Activated CD4-positive, alpha-beta T cell treated with anti-CD3 and anti-CD28 coated beads, Interleukin-2, amount 10 ng/mL, durations not matched to agents 7 days and 5 days (primary cell): ENCODE data around the gene KRIT1. TPM values are rescaled to one million over a fixed set of nuclear protein-coding genes. Genes with fewer than 3 reads are reported as not detected.
"Not testable (repeated sequence)": the region's sequence is repeated elsewhere in the genome, so short reads cannot be mapped to it uniquely, and the experiment has no call there.

Source experiments
- CTCF ChIA-PET: fragments of 350-600 bp; sonication (Branson Sonifier 250); formaldehyde crosslinking; loops from one replicate; lab custom pipeline; 2021; ENCODE audit warnings: antibody characterized with exemption; lab: Charles Lee
- POLR2A ChIA-PET: fragments of 350-600 bp; sonication (Branson Sonifier 250); formaldehyde crosslinking; loops from one replicate; lab custom pipeline; 2021; ENCODE audit warnings: antibody characterized with exemption; lab: Charles Lee
- DNase-seq: peaks from one replicate; pipeline ENCODE4 v3.0.0-alpha.2; 2020
- H3K27ac Mint-ChIP-seq: one replicate; pipeline ENCODE4 v1.8.0; 2021; ENCODE audit warnings: mild to moderate bottlenecking, moderate library complexity, mixed read lengths
- H3K27me3 Mint-ChIP-seq: one replicate; pipeline ENCODE4 v1.8.0; 2021; ENCODE audit warnings: mixed read lengths
- H3K36me3 Mint-ChIP-seq: one replicate; pipeline ENCODE4 v1.8.0; 2021; ENCODE audit warnings: low read depth, mixed read lengths
- H3K4me1 Mint-ChIP-seq: one replicate; pipeline ENCODE4 v1.8.0; 2021; ENCODE audit warnings: mixed read lengths
- H3K4me3 Mint-ChIP-seq: one replicate; pipeline ENCODE4 v1.8.0; 2021; ENCODE audit warnings: mild to moderate bottlenecking, moderate library complexity, mixed read lengths
- H3K9me3 Mint-ChIP-seq: one replicate; pipeline ENCODE4 v1.8.0; 2021; ENCODE audit warnings: mixed read lengths
- microRNA-seq: library from miRNA; unstranded; fragments of <30 nt; microRNA quantifications from one replicate; pipeline ENCODE4 v1.2.0, GENCODE V29; 2021; ENCODE audit warnings: borderline microRNAs expressed, borderline replicate concordance
- total RNA-seq, 2 experiments: library from RNA; stranded (reverse); gene quantifications; one replicate each; pipeline ENCODE4 v1.2.3, GENCODE V29; 2021

KRIT1 gene
- total RNA-seq, 2 experiments from 2014 or later, result 45.8 to 49.0 TPM

DNA sequence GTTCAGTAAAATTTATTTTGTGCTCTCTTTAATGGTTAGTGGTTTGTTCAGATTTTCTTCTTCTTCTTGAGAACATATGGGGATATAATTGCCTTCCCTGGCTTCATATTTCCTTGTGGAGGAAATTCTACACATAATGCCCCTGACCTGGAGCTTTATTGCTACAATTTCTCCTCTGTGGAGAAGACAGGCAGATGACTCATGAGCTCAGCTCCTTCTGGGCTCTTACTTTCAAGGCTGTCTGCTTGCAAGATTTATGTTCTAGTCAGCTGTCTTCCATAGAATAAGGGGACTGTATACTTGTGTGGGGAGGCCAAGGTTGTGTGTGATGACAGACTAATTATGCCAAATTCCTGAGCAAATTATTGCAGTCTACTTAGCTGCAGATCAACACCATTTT lies 68.4 kb downstream of the KRIT1 start:
- DNase-seq, result no peak
- Mint-ChIP-seq H3K4me3 (no peak overlapping the region), H3K36me3 (no peaks in the 10 kb centered on the region), H3K27me3 (peaks cover 32% of the 10 kb centered on the region), H3K9me3 (no peaks in the 10 kb centered on the region), H3K27ac (no peak overlapping the region), H3K4me1 (peaks cover 12% of the 10 kb centered on the region)
- ChIA-PET CTCF (no interaction called here), POLR2A (no interaction called here)

DNA sequence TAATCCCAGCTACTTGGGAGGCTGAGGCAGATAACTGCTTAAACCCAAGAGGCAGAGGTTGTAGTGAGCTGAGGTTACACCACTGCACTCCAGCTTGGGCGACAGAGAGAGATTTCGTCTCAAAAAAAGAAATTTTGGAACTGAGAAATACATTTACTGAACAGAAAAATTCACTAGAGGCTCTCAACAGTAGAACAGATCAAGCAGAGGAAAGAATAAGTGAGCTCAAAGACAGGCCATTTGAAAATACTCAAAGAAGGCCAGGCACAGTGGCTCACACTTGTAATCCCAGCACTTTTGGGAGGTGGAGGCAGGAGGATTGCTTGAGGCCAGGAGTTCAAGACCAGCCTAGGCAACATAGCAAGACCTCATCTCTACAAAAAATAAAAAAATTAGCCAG lies 76.2 kb downstream of the KRIT1 start:
- H3K36me3 Mint-ChIP-seq, H3K27ac Mint-ChIP-seq, POLR2A ChIA-PET, H3K4me3 Mint-ChIP-seq, H3K9me3 Mint-ChIP-seq, H3K4me1 Mint-ChIP-seq, DNase-seq: not testable (repeated sequence)
- peaks cover 32% of the 10 kb centered on the region for H3K27me3 Mint-ChIP-seq
- CTCF ChIA-PET, result interaction anchor here (0.8 to 1.5 kb wide), 2 partner anchors 24 to 27 kb away, joined by 3 read pairs; no protein-coding TSS in a partner anchor

DNA sequence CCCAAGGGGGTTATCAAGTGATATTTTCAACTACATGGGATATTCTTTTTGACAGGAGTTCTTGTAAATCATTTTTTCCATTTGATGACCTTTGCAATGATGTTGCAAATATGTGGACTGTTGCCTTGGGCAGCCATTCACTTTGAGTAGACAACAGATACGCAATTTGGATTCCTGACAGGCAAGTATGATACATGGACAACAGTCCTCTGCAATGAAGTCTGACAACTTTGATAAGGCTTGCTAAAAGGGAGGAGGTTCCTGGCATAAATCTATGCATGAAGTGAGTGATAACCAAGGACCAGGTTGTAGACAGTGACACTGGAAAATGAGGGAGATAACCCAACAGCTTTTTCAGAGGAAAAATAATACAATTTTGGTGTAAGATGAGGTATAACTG lies 84.4 kb downstream of the KRIT1 start:
- Mint-ChIP-seq H3K4me1 (peaks cover 1% of the 10 kb centered on the region), H3K27me3 (peaks cover 22% of the 10 kb centered on the region), H3K36me3 (no peaks in the 10 kb centered on the region), H3K27ac (no peak overlapping the region), H3K9me3 (no peaks in the 10 kb centered on the region), H3K4me3 (no peak overlapping the region)
- ChIA-PET CTCF (no interaction called here), POLR2A (no interaction called here)
- no peak for DNase-seq

DNA sequence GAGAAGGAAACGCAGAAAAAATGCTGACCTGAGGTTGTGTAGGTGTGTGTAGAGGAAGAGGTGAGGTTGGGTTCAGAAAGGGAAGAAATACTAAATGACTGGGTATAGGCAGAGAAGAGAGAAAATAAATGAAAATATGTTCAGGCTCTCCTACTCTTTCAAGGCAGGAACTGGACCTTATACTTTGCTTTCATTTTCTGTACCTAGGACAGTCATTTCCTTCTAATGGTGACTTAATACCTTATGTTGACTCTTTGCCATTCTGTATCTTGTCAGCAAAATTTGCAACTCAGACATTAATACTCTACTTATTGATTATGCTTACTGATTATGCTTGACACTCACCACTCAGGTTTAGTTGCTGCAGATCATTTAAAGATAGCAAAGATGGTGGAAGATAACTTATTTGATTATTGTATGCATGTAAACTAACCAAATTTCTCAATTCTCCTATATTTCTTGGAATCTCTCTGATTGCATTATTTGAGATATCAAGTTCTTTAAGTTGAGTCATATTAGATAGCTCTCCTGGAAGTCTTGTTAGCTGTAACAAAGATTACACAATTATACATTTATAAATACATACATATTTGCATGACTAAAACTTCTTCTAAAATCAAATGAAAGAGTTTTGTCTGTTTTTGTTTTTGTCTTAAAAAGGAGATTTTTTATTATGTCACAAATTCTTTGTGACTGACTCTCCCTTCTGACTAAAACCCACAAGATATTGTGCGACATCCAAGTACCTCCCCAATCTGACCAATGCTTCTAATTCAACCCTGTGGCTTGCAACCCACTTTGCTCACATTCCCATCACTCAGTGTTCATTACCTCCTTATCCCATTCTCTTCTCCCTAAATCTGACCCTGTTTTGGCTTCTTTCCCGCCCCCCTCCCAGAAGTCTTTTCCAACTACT lies 86.8 kb downstream of the KRIT1 start:
- H3K27me3 Mint-ChIP-seq, result peaks cover 22% of the 10 kb centered on the region
- ChIA-PET CTCF (no interaction called here), POLR2A (no interaction called here)
- no peaks in the 10 kb centered on the region for H3K36me3 Mint-ChIP-seq
- DNase-seq, result no peak
- H3K27ac Mint-ChIP-seq, result no peak overlapping the region
- H3K9me3 Mint-ChIP-seq, result no peaks in the 10 kb centered on the region
- no peak overlapping the region for H3K4me3 Mint-ChIP-seq
- peaks cover 1% of the 10 kb centered on the region for H3K4me1 Mint-ChIP-seq

DNA sequence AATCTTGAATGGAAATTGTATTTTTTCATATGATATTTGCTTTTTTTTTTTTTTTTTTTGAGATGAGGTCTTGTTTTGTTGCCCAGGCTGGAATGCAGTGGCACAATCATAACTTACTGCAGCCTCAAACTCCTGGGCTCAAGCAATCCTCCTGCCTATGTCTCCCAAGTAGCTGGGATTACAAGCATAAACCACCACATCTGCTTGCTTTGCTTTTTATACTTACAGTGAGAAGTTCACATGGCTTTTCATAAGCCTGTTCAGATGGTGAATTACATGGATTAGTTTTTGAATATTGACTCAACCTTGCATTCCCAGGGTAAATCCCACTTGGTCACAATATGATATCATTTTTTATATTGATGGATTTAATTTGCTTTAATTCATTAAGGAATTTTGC lies 88.7 kb downstream of the KRIT1 start:
- Mint-ChIP-seq H3K9me3 (no peaks in the 10 kb centered on the region), H3K27me3 (peaks cover 16% of the 10 kb centered on the region), H3K4me1 (peaks cover 1% of the 10 kb centered on the region), H3K4me3 (no peak overlapping the region), H3K27ac (no peak overlapping the region), H3K36me3 (no peaks in the 10 kb centered on the region)
- ChIA-PET POLR2A (no interaction called here), CTCF (no interaction called here)
- no peak for DNase-seq

DNA sequence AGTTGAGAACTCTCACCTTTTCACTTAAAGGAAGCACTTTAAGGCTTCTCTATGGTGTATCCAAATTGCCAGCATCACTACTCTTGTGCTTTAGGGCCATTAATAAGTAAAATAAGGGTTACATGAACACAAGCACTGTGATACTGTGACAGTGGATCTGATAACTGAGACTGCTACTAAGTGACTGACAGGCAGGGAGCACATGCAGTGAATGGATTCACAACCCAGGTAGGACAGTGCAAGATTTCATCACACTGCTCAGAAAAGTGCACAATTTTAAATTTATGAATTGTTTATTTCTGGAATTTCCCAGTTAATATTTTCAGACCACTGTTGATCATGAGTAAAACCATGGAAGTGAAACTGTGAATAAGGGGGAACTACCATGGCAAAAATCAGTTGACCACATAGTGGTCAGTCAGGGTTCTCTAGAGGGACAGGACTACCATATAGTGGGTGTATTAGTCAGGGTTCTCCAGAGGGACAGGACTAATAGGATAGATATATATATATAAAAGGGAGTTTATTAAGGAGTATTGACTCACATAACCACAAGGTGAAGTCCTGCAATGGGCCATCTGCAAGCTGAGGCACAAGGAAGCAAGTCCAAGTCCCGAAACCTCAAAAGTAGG lies 90.5 kb downstream of the KRIT1 start:
- Mint-ChIP-seq H3K27ac (no peak overlapping the region), H3K36me3 (no peaks in the 10 kb centered on the region), H3K4me3 (no peak overlapping the region), H3K9me3 (no peaks in the 10 kb centered on the region), H3K4me1 (peaks cover 1% of the 10 kb centered on the region), H3K27me3 (peaks cover 6% of the 10 kb centered on the region)
- POLR2A ChIA-PET, result no interaction called here
- CTCF ChIA-PET, result no interaction called here
- no peak for DNase-seq

DNA sequence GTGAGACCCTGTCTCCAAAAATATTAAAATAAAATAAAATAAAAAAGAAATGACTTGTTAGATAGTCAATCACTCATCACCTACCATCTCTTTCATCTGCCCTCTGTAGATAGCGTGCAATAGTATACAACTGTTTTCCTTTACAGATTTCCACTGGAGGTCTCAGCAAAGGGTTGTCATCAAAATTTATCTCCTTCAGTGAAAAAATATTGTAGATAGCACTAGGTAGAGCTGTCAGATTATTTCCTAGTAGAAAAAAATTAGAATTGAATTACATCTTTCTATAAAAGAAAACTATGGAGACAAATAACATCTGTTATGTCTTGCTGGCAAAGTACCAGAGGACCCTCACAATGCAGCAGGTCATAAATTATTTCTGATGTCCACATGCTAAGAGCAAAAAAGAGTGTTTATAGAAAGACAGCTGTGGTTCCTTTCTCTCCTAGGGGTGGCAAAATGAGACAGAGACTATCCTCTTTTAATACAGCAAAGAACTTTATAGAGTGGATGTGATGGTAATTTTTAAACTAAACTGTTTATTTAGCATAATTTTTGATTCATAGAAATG lies 95.2 kb downstream of the KRIT1 start:
- POLR2A ChIA-PET, result no interaction called here
- no peaks in the 10 kb centered on the region for H3K36me3 Mint-ChIP-seq
- CTCF ChIA-PET, result no interaction called here
- no peaks in the 10 kb centered on the region for H3K9me3 Mint-ChIP-seq
- H3K4me1 Mint-ChIP-seq, result no peaks in the 10 kb centered on the region
- no peaks in the 10 kb centered on the region for H3K27me3 Mint-ChIP-seq
- no peak overlapping the region for H3K27ac Mint-ChIP-seq
- H3K4me3 Mint-ChIP-seq, result no peak overlapping the region
- no peak for DNase-seq

DNA sequence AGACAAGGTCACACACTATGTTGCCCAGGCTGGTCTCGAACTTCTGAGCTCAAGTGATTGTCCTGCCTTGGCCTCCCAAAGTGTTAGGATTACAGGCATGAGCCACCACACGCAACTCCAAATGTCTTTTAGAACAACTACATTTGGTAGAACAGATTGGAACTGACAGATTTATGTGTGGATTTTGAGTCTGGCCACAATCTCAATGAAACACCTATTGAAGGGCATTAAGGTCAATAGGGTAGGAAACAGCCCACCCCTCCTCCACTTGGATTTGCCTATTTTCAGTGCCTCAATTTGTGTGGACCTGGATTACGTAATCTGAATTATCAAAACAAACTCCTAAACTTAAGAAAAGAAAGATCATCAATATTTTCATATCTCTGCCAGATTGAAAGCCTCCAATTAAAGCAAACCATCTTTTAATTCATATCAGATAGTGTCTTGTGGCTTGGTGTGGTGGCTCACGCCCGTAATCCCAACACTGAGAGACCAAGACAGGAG lies 95.9 kb downstream of the KRIT1 start:
- Mint-ChIP-seq H3K27ac (no peak overlapping the region), H3K4me3 (no peak overlapping the region), H3K27me3 (no peaks in the 10 kb centered on the region), H3K4me1 (no peaks in the 10 kb centered on the region), H3K9me3 (no peaks in the 10 kb centered on the region), H3K36me3 (no peaks in the 10 kb centered on the region)
- DNase-seq, result no peak
- ChIA-PET CTCF (no interaction called here), POLR2A (no interaction called here)

Small RNAs within 50 kb of the gene (microRNA-seq; reads per million reads assigned to microRNA genes)
- not detected for gene MIR1285-1

Other genes starting within 250 kb of the KRIT1 start
- 10 to 100 TPM; 27.4 to 30.6 TPM for gene CYP51A1, start 111.4 kb downstream of the KRIT1 start, total RNA-seq
- gene LRRD1, start 66.8 kb downstream of the KRIT1 start, total RNA-seq, result not detected
- gene ANKIB1, start 60 bp upstream of the KRIT1 start, total RNA-seq, result 10 to 100 TPM; 57.7 to 82.0 TPM
- gene GATAD1, start 201.6 kb upstream of the KRIT1 start, total RNA-seq, result 10 to 100 TPM; 13.8 to 14.3 TPM
- not detected for gene ERVW-1, start 232.0 kb upstream of the KRIT1 start, total RNA-seq